HUDEP-2 (cell line): Measurements from ENCODE around the gene ARPC2.
A peak's percentile ranks its signal among the peaks of the same experiment; 100 is the strongest.
"Not testable (repeated sequence)": the region's sequence is repeated elsewhere in the genome, so short reads cannot be mapped to it uniquely, and the experiment has no call there.

Experiments used
- DNase-seq, 76 experiments: peaks; one replicate each; lab custom pipeline; 2025; ENCODE audit not compliant: unreplicated experiment in 76 of 76; lab: John Stamatoyannopoulos, UW

The ARPC2 gene

GRCh38 chr2:218216674-218217359, at the start of gene ARPC2:
Gene ARPC2, plus strand, starts transcription at chr2:218217189. Its CDS starts 282 bp downstream, at chr2:218217471.
- peak in 75 of 76 experiments; percentile 4 to 92 (median 77) for DNase-seq

GRCh38 chr2:218168016-218168415, 49.0 kb upstream of the ARPC2 start:
- DNase-seq = no peak

DNA sequence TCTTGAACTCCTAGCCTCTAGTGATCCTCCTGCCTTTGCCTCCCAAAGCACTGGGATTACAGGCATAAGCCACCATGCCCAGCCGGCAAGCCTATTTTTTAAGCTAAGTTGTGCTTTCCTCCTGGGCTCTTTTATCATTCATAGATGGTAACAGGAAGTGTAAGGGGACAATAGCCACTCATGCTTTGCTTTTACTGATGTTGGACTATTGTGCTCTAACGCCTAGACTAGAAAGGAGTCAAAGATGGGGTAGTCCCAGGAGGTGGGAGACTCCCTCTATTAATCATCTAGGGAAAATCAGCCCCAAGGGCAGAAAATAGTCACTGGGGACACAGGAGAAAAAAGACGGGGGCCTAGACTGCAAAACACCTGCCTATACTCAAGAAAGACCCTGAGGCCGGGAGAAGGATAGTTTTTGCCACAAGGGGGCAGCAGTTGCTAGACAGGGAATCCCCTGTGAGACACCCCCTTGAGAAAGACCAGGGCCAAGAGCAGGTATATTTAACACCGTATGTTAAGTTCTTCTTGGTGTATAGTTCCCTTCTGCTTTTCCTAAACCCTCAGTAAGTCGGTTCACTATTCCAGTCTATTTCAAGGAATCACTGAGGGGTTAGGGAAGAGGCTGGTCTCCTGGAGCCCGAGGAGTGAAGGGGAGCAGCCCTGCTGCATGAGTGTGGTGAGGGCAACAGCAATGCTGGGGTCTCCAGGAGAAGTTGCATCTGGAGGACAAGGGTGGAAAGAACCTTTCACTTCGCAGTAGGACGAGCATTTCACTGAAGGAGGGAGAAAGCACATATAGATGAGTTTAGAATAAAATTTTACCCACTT, 48.1 kb upstream of the ARPC2 start:
- peak in 44 of 76 experiments; percentile 2 to 55 (median 28) for DNase-seq

DNA sequence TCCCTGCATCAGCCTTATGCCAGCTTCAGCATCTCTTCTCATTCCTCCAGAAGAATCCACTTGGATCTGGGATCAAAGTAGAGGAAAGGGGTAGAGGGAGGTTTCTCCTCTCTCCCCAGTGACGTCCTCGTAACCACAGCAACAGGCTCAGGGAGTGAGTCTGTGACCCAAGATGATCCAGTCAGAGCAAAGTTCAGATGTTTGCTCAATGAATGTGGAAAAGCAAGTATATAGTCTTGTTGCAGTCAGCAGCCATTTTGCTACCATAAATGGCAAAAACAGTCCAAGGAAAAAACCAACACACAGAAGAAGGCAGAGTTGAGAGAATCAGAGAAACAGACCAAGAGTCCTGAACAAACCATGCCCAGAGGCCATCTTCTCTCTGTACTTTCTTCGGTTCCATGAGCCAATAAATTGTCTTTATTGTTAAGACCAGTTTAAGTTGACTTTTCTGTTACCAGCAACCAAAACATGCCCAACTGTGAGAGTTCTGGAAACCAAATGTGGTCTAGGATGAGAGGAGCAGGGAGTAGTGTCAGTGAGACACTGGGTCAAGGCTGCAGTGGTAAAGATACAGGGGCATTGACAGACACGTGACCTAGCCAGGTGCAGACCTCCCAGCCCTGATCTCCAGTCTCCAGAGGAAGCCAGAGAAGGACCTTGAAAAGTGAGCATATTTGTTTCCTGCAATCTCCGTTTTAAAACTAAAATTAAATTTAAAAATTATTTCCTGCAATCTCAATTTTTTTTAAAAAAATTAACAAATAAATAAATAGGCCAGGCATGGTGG, 47.0 kb upstream of the ARPC2 start:
- no peak for DNase-seq

DNA sequence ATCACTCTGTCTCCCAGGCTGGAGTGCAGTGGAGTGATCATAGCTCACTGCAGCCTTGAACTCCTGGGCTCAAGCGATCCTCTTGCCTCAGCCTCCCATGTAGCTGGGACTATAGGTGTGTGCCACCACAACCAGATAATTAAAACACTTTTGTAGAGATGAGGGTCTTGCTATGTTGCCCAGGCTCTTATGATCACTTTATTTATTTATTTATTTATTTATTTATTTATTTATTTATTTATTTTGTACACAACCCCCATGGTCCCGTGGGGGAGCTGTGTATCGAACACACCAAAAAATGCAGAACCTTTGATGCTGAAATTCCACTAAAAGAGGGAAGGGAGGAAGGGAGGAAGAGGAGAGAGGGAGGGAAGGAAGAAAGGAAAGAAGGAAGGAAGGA, 45.2 kb upstream of the ARPC2 start:
- not testable (repeated sequence) for DNase-seq

DNA sequence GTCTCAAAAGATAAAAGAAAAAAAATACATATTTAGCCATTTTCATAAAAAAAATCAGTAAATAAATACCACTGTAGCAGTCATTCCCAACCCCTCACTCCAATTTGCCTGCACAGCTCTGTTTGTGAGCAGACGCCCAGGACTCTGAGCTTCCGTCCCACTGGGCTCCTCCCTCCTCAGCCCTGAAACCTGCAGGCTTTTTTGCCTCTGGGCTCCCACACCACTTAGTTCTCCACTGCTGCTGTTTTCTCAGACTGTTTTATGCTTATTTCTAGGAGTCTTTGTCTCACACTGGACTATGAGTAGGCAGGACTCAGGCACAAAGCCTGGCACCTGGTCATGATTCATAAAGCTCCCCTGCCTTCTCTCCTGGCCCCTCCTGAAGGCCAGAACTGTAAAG, 44.1 kb upstream of the ARPC2 start:
- no peak for DNase-seq

DNA sequence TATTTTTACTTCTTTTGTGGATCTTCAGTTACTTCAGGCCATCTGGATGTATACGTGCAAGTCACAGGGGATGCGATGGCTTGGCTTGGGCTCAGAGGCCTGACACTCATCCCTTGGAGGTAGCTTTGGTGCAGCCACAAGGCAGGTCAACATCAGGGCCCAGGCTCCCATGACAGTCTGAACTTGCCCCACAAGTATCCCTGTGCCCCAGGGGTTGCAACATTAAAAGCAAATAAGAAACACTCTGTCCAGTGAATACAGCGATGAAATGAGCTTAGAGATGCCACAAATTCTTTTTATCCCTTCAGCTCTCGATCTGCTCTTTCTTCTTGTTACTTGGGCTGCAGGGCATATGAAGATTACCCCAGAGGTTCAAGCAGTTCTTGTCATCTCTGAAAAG, 37.2 kb upstream of the ARPC2 start:
- DNase-seq = no peak

GRCh38 chr2:218180467-218181114, 36.4 kb upstream of the ARPC2 start:
- DNase-seq = peak in 2 of 76 experiments; percentile 6 to 19

GRCh38 chr2:218184331-218184730, 32.7 kb upstream of the ARPC2 start:
- no peak for DNase-seq

DNA sequence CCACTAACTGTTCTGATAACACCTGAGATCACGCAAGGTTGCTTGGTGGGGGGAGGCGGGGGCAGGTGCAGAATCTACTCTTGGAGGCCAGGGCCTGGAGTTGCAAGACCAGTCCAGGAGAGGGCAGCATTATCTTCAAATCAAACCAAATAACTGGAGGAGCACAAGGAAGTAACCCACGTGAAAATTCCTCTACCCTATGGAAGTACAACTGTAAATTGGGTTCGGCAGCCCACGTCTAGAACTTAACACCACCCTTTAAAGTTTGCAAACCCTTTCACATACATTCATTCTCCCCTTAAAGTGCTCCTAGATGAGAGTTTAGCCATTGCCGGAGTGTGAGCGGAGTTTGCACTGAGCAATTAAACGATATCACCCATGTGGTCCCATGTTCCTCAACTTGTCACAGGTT, 30.6 kb upstream of the ARPC2 start:
- DNase-seq = peak in 58 of 76 experiments; percentile 4 to 71 (median 35)

DNA sequence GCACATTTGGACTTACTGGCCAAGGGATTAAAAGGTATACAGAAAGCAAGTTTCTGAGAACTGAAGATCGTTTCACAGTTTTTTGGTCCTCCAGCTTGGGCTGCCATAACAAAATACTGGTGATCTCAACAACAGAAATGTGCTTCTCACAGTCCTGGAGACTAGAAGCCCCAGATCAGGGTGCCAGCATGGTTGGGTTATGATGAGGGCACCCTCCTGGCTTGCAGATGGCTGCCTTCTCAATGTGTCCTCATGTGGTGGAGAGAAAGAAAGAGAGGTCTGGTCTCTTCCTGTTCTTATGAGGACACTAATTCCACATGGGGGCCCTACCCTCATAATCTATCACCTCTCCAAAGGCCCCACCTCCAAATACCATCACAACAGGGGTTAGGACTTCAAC, 30.1 kb upstream of the ARPC2 start:
- DNase-seq = no peak

GRCh38 chr2:218187296-218188015, 29.5 kb upstream of the ARPC2 start:
- DNase-seq = no peak

GRCh38 chr2:218188528-218188927, 28.5 kb upstream of the ARPC2 start:
- DNase-seq = no peak

- DNase-seq = no peak
These were observed 24.0 kb upstream of the ARPC2 start for GRCh38 chr2:218192902-218193430.

DNA sequence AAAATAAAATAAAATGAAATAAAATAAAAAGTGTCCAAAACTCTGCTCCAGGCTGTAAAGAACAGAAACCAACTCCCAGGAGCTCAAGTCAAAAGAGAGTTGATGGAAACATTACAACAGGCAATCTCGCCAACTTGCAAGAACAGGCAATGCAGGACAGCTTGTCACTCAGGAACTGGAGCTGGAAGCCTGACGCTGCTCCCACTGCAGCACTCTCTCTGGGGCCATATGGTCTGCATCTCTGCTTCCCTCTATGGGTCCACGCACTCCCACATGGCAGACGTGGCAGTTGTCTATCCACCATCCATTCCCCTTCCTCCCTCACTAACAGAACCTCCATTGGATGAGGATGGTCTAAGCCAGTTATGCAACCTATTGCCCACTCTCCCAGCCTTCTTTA, 23.3 kb upstream of the ARPC2 start:
- no peak for DNase-seq

DNA sequence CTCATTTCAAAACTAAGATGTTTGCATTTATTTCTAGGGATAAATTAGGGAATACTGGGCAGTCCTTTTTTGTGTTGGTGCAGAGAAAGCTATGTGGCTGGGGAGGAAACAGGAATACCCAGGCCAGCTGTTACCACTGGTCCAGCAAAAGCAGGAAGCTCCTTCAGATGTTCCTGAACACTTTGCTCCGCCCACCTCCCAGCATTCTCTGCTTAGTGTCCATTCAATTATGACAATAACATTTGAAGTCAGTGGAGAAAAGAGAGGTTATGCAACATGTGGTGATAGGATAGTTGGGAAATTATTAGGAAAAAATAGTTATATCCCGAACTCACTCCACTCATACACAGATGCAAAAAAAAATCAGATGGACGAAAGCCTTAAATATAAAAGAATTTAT, 22.1 kb upstream of the ARPC2 start:
- DNase-seq = no peak

GRCh38 chr2:218196974-218197373, 20.0 kb upstream of the ARPC2 start:
- DNase-seq = no peak

DNA sequence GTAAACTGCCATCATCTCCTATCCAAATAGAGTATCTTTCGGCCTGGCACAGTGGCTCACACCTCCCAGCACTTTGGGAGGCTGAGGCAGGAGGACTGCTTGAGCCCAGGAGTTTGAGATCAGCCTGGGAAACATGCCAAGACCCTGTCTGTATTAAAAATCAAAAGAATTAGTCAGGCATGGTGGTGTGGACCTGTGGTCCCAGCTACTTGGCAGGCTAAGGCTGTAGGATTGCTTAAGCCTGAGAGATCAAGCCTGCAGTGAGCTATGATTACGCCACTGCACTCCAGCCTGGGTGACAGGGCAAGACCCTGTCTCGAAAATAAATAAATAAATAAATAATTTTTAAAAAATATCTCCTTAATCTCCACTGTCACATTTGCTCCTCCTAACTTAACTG, 14.7 kb upstream of the ARPC2 start:
- no peak for DNase-seq

DNA sequence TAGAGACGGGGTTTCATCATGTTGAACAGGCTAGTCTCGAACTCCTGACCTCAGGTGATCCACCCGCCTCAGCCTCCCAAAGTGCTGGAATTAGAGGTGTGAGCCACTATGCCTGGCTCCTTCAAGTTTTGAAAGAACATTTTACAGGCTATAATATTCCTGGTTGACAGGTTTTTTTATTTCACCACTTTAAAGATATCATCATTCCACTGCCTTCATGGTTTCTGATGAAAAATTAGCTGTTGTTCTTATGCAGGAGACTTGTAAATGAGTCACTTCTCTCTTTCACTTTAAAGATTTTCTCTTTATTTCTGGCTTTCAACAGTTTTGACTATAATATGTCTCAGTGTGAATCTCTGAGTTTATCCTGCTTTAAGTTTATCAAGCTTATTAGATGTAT, 7.9 kb upstream of the ARPC2 start:
- DNase-seq = no peak

- no peak for DNase-seq
These were observed 2.9 kb upstream of the ARPC2 start for GRCh38 chr2:218214116-218214515.
